Measurements from ENCODE around the gene SLC25A28.

The SLC25A28 gene

DNA sequence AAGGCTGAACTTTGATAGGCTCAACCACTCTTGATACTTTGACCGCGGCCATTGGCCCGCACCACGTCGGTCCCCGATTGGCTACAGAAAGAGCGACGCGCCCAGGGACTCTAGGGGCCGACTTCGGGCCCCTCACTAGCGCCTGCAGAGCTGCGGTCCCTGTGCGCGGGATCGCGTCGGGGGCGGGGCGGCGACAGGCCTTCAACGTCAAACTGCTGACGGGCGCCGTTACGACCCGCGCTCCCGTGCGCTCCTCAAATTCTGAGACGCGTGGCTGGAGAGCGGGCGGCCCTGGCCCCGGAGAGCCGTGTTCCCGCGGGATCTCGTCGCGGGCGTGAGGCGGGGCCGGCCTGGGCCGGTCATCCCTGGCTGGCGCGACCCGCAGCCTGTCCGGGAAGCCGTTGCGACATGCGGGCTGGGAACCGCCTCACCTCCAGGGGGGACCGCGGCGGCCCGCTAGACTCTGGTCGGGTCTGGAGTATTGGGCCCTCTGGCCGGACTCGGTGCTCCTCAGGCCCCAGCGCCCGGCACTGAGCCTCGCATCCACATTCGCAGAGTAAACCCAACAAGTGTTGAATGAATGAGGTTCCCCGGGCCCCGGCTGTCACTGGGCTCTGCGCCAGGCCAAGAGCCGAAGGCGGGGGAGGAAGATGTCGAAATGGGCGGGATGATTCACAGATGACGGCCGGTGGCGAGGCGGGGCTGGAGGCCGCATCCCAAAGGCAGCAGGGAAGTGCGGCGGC is 643 bp upstream of the SLC25A28 start (continued):
- TF ChIP-seq ZSCAN30 (tag by site-specific recombination; IDR thresholded peaks at IDR 0.05) (peak; percentile 92; the same call in 1 of the 2 replicates), ZNF654 (tag by site-specific recombination; IDR thresholded peaks at IDR 0.05; ENCODE audit: low read depth) (no peak), ZNF16 (tag by site-specific recombination; IDR thresholded peaks at IDR 0.05; ENCODE audit: low read depth) (no peak), SALL2 (tag by site-specific recombination; IDR thresholded peaks at IDR 0.05; ENCODE audit: borderline replicate concordance) (no peak), ZNF266 (tag by site-specific recombination; IDR thresholded peaks at IDR 0.05; ENCODE audit: low read depth) (no peak), ZNF521 (tag by site-specific recombination; IDR thresholded peaks at IDR 0.05) (no peak), ZNF274 (IDR thresholded peaks at IDR 0.05; ENCODE audit: low read length) (no peak), ZNF274 (tag by site-specific recombination; IDR thresholded peaks at IDR 0.05; ENCODE audit: borderline replicate concordance) (no peak), ZNF354C (tag by site-specific recombination; IDR thresholded peaks at IDR 0.05; ENCODE audit: borderline replicate concordance, low read depth) (no peak), ZNF214 (tag by site-specific recombination; IDR thresholded peaks at IDR 0.05; ENCODE audit: borderline replicate concordance) (no peak), SCRT2 (tag by site-specific recombination; IDR thresholded peaks at IDR 0.05) (peak; percentile 99), PRDM1 (tag by site-specific recombination; IDR thresholded peaks at IDR 0.05) (no peak), ZNF76 (tag by site-specific recombination; IDR thresholded peaks at IDR 0.05; ENCODE audit: borderline replicate concordance, low read depth) (peak; percentile 65; the same call in 1 of the 2 replicates), OVOL3 (tag by site-specific recombination; IDR thresholded peaks at IDR 0.05) (0 out of 2 replicates have a peak, but pooled peaks have one; percentile 56), ZNF791 (tag by site-specific recombination; IDR thresholded peaks at IDR 0.05) (no peak), SCRT1 (tag by site-specific recombination; IDR thresholded peaks at IDR 0.05; ENCODE audit: borderline replicate concordance) (peak; percentile 85), GFI1B (tag by site-specific recombination; IDR thresholded peaks at IDR 0.05) (no peak), ZBTB17 (tag by site-specific recombination; IDR thresholded peaks at IDR 0.05) (peak; percentile 93), ZNF610 (tag by site-specific recombination; IDR thresholded peaks at IDR 0.05; ENCODE audit: borderline replicate concordance) (peak; percentile 81), MYNN (tag by site-specific recombination; IDR thresholded peaks at IDR 0.05; ENCODE audit: borderline replicate concordance) (no peak), ZNF239 (tag by site-specific recombination; IDR thresholded peaks at IDR 0.05) (0 out of 2 replicates have a peak, but pooled peaks have one; percentile 43)
- TF ChIP-seq, protein P1, sequence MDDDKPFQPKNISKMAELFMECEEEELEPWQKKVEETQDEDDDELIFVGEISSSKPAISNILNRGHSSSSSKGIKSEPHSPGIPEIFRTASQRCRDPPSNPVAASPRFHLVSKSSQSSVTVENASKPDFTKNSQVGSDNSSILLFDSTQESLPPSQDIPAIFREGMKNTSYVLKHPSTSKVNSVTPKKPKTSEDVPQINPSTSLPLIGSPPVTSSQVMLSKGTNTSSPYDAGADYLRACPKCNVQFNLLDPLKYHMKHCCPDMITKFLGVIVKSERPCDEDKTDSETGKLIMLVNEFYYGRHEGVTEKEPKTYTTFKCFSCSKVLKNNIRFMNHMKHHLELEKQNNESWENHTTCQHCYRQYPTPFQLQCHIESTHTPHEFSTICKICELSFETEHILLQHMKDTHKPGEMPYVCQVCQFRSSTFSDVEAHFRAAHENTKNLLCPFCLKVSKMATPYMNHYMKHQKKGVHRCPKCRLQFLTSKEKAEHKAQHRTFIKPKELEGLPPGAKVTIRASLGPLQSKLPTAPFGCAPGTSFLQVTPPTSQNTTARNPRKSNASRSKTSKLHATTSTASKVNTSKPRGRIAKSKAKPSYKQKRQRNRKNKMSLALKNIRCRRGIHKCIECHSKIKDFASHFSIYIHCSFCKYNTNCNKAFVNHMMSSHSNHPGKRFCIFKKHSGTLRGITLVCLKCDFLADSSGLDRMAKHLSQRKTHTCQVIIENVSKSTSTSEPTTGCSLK (tag by site-specific recombination; IDR thresholded peaks at IDR 0.05) = no peak
- TF ChIP-seq, protein P2, sequence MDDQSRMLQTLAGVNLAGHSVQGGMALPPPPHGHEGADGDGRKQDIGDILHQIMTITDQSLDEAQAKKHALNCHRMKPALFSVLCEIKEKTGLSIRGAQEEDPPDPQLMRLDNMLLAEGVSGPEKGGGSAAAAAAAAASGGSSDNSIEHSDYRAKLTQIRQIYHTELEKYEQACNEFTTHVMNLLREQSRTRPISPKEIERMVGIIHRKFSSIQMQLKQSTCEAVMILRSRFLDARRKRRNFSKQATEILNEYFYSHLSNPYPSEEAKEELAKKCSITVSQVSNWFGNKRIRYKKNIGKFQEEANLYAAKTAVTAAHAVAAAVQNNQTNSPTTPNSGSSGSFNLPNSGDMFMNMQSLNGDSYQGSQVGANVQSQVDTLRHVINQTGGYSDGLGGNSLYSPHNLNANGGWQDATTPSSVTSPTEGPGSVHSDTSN (CRISPR knock-in tag; IDR thresholded peaks at IDR 0.05) = peak; percentile 38; the same call in 1 of the 2 replicates
- TF ChIP-seq, protein P3, sequence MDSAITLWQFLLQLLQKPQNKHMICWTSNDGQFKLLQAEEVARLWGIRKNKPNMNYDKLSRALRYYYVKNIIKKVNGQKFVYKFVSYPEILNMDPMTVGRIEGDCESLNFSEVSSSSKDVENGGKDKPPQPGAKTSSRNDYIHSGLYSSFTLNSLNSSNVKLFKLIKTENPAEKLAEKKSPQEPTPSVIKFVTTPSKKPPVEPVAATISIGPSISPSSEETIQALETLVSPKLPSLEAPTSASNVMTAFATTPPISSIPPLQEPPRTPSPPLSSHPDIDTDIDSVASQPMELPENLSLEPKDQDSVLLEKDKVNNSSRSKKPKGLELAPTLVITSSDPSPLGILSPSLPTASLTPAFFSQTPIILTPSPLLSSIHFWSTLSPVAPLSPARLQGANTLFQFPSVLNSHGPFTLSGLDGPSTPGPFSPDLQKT (IDR thresholded peaks at IDR 0.05; ENCODE audit: borderline replicate concordance, low read depth, low read length) = no peak
- TF ChIP-seq, protein P4, sequence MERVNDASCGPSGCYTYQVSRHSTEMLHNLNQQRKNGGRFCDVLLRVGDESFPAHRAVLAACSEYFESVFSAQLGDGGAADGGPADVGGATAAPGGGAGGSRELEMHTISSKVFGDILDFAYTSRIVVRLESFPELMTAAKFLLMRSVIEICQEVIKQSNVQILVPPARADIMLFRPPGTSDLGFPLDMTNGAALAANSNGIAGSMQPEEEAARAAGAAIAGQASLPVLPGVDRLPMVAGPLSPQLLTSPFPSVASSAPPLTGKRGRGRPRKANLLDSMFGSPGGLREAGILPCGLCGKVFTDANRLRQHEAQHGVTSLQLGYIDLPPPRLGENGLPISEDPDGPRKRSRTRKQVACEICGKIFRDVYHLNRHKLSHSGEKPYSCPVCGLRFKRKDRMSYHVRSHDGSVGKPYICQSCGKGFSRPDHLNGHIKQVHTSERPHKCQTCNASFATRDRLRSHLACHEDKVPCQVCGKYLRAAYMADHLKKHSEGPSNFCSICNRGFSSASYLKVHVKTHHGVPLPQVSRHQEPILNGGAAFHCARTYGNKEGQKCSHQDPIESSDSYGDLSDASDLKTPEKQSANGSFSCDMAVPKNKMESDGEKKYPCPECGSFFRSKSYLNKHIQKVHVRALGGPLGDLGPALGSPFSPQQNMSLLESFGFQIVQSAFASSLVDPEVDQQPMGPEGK (tag by site-specific recombination; IDR thresholded peaks at IDR 0.05) = peak; percentile 85
- TF ChIP-seq, protein P5, sequence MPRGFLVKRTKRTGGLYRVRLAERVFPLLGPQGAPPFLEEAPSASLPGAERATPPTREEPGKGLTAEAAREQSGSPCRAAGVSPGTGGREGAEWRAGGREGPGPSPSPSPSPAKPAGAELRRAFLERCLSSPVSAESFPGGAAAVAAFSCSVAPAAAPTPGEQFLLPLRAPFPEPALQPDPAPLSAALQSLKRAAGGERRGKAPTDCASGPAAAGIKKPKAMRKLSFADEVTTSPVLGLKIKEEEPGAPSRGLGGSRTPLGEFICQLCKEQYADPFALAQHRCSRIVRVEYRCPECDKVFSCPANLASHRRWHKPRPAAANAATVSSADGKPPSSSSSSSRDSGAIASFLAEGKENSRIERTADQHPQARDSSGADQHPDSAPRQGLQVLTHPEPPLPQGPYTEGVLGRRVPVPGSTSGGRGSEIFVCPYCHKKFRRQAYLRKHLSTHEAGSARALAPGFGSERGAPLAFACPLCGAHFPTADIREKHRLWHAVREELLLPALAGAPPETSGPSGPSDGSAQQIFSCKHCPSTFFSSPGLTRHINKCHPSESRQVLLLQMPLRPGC (tag by site-specific recombination; IDR thresholded peaks at IDR 0.05) = peak; percentile 64
- TF ChIP-seq, protein P6, sequence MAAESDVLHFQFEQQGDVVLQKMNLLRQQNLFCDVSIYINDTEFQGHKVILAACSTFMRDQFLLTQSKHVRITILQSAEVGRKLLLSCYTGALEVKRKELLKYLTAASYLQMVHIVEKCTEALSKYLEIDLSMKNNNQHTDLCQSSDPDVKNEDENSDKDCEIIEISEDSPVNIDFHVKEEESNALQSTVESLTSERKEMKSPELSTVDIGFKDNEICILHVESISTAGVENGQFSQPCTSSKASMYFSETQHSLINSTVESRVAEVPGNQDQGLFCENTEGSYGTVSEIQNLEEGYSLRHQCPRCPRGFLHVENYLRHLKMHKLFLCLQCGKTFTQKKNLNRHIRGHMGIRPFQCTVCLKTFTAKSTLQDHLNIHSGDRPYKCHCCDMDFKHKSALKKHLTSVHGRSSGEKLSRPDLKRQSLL (tag by site-specific recombination; IDR thresholded peaks at IDR 0.05) = no peak
- TF ChIP-seq, protein P7, sequence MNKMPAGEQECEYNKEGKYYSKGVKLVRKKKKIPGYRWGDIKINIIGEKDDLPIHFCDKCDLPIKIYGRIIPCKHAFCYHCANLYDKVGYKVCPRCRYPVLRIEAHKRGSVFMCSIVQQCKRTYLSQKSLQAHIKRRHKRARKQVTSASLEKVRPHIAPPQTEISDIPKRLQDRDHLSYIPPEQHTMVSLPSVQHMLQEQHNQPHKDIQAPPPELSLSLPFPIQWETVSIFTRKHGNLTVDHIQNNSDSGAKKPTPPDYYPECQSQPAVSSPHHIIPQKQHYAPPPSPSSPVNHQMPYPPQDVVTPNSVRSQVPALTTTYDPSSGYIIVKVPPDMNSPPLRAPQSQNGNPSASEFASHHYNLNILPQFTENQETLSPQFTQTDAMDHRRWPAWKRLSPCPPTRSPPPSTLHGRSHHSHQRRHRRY (tag by site-specific recombination; IDR thresholded peaks at IDR 0.05) = no peak; the same call in 1 of the 2 replicates
